ENCODE data around the gene ERF. TPM values are rescaled to one million over a fixed set of nuclear protein-coding genes. Genes with fewer than 3 reads are reported as not detected.

Gene ERF
- total and polyA plus RNA-seq, 7 donors, result 7.1 to 13.5 (median 11.4) TPM

DNA sequence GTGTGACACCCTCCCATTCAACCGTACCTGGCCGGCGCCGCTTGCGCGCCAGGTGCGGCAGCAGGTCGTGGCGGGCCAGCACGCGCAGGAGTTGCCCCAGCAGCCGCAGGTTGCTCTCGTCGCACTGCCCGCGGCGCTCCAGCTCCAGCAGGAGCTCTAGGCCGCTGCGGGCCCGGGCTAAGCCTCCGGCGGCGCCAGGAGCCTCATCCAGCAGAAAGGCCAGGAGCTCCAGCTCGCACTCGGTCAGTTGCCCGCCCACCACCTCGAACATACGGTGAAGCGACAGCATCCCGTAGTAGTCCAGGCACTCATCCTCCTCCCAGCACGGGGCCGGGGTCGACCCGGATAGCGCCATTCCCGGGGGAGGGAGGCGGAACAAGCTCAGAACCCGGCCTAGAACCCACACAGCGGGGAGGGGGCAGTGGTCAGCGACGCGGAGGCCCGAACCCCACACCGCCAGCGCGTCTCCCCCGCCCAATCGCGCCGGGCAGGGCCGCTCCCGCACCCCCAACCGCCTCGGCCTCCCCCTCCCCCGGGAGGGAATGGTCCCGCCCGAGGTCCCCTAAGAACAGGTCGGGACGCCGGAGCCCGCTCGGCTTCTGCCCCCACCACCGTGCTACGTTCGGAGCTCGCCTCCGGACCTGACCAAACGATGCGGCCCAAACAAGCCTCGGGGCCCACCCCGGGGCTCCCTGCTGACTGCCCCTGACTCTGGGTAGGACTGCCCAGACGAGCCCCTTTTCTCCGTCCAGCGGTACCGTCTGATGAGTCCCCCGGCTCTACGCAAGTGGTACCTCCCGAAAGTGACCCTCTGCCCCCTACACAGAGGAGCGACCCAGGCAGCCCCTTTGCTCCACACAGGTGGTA lies 38.0 kb downstream of the ERF start:
- ATAC-seq (peak; percentile 1 to 31 (median 7)), DNase-seq (peak; percentile 45 to 78)
- Histone ChIP-seq H3K36me3 (ENCODE audit: insufficient read depth in 1 of 2, low read depth in 1 of 2) (peaks cover 0 to 34% of the 10 kb centered on the region in 2 donors), H3K27me3 (ENCODE audit: insufficient read depth in 3 of 3, low read length in 2 of 3) (no peaks in the 10 kb centered on the region), H3K4me1 (peaks cover 42% of the 10 kb centered on the region), H3K9me3 (no peaks in the 10 kb centered on the region), H3K27ac (peak overlapping the region; percentile 77), H3K4me3 (peak overlapping the region; percentile 94)
- TF ChIP-seq, protein P1, sequence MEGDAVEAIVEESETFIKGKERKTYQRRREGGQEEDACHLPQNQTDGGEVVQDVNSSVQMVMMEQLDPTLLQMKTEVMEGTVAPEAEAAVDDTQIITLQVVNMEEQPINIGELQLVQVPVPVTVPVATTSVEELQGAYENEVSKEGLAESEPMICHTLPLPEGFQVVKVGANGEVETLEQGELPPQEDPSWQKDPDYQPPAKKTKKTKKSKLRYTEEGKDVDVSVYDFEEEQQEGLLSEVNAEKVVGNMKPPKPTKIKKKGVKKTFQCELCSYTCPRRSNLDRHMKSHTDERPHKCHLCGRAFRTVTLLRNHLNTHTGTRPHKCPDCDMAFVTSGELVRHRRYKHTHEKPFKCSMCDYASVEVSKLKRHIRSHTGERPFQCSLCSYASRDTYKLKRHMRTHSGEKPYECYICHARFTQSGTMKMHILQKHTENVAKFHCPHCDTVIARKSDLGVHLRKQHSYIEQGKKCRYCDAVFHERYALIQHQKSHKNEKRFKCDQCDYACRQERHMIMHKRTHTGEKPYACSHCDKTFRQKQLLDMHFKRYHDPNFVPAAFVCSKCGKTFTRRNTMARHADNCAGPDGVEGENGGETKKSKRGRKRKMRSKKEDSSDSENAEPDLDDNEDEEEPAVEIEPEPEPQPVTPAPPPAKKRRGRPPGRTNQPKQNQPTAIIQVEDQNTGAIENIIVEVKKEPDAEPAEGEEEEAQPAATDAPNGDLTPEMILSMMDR (IDR thresholded peaks at IDR 0.05), result no peak
- WGBS, 3 donors, result 3 to 5% (median 3%) methylated on average over 50 to 79 of the region's 79 CpGs
- intact Hi-C loops (cut with DNase I), result no loop called here

DNA sequence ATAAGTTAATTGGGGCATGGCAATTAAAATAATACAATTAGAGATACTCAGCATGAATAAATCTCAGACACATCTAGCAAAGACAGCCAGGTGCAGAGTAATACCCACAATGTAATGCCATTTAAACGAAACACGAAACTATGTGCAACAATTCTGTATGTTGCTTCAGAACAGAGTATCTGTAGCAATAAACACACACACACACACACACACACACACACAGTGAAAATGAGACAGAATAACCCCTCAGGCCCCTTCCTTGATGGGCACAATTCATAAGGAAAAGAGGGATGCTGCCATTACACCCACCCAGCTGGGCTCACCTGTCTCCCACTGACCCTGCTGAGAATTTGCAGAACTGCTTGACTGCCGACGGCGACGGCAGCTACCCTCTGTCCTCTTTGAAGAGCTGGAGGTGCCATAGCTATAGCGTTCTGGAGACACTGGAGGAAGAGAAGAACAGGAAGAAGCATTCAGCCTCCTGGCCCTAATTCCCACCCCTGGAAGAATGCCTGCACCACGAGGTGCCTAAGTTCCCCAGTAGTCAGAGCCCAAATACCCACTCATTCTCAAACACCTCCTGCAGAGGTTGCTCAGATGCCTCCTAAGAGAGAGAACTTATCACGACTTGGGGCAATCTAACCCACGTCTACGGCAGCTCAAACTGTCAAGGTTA lies 40.0 kb downstream of the ERF start:
- DNase-seq (no peak), ATAC-seq (no peak)
- no peak overlapping the region for H3K4me3 ChIP-seq
- no peaks in the 10 kb centered on the region for H3K9me3 ChIP-seq
- peaks cover 0 to 52% of the 10 kb centered on the region in 2 donors for H3K36me3 ChIP-seq (ENCODE audit: insufficient read depth in 1 of 2, low read depth in 1 of 2)
- H3K27ac ChIP-seq, result no peak overlapping the region
- TF ChIP-seq, protein P1 (IDR thresholded peaks at IDR 0.05), result no peak
- peaks cover 30% of the 10 kb centered on the region for H3K4me1 ChIP-seq
- WGBS, 3 donors, result 75 to 77% (median 75%) methylated on average over 11 of the region's 11 CpGs
- no peaks in the 10 kb centered on the region for H3K27me3 ChIP-seq (ENCODE audit: insufficient read depth in 3 of 3, low read length in 2 of 3)
- intact Hi-C loops (cut with DNase I), result no loop called here

DNA sequence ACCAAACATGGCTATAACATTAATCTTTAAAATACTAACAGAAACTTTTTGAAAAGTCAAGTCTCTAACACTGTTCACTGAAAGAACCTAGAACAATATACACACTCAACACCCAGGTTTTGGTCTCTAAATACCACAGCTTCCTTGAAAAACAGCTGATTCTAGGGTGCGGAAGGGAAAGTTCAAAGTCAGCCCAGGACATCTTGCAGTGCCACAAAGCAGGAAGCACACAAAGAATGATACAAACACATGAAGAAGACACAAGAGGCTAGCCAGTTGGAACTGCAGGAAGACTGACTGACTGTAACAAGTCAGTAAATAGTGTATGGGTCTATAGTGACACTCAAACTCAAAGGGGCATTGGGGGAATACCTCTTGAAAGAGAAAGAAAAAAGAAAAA lies 42.0 kb downstream of the ERF start:
- no peak for DNase-seq
- 84 to 94% (median 89%) methylated on average over 1 of the region's 1 CpG for WGBS, 3 donors
- H3K27me3 ChIP-seq (ENCODE audit: insufficient read depth in 3 of 3, low read length in 2 of 3), result no peaks in the 10 kb centered on the region
- H3K9me3 ChIP-seq, result no peaks in the 10 kb centered on the region
- H3K4me1 ChIP-seq, result peaks cover 16% of the 10 kb centered on the region
- no peak overlapping the region for H3K27ac ChIP-seq
- no peak overlapping the region for H3K4me3 ChIP-seq
- intact Hi-C loops (cut with DNase I), result no loop called here
- TF ChIP-seq, protein P1 (IDR thresholded peaks at IDR 0.05), result no peak
- ATAC-seq, result no peak
- H3K36me3 ChIP-seq (ENCODE audit: insufficient read depth in 1 of 2, low read depth in 1 of 2), result peaks cover 7 to 73% of the 10 kb centered on the region in 2 donors

DNA sequence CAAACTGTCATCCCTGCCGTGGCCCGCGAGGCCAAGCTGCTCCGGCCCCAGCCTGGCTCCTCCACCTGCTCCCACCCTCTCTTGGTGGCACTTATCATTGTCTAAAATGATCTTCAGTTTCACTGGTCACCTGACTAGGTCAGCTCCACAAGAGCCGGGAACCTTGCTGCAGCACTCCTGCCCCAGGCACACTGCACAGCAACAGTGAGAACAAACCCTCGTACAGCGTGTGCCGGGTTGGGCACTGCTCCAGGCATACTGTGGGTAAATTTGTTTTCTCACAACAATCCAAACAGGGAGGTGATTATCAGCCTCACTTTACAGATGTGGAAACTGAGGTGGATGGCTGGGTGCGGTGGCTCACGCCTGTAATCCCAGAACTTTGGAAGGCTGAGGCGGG lies 46.3 kb downstream of the ERF start:
- no peak for ATAC-seq
- H3K27ac ChIP-seq, result no peak overlapping the region
- peaks cover 7 to 96% of the 10 kb centered on the region in 2 donors for H3K36me3 ChIP-seq (ENCODE audit: insufficient read depth in 1 of 2, low read depth in 1 of 2)
- H3K4me3 ChIP-seq, result no peak overlapping the region
- TF ChIP-seq, protein P1 (IDR thresholded peaks at IDR 0.05), result no peak
- intact Hi-C loops (cut with DNase I), result no loop called here
- no peaks in the 10 kb centered on the region for H3K9me3 ChIP-seq
- no peaks in the 10 kb centered on the region for H3K4me1 ChIP-seq
- 84 to 92% (median 85%) methylated on average over 11 of the region's 11 CpGs for WGBS, 3 donors
- peak in 1 of 2 donors; percentile 23 for DNase-seq
- H3K27me3 ChIP-seq (ENCODE audit: insufficient read depth in 3 of 3, low read length in 2 of 3), result no peaks in the 10 kb centered on the region

Data from psoas muscle (tissue), 8 donors.